RPMI8226 (cell line): ENCODE data around the gene SYNRG.

ENCODE experiments used
- DNase-seq: peaks from one replicate; pipeline ENCODE4 v3.0.0-alpha.2; 2015

Gene SYNRG

GRCh38 chr17:37605081-37605480 lies 4.1 kb downstream of the SYNRG start:
- DNase-seq, result no peak

- no peak for DNase-seq
Observed at GRCh38 chr17:37604556-37604955, 4.7 kb downstream of the SYNRG start.

GRCh38 chr17:37598145-37598544 lies 11.1 kb downstream of the SYNRG start:
- DNase-seq, result no peak

- DNase-seq, result no peak
Observed at GRCh38 chr17:37592291-37592690, 16.9 kb downstream of the SYNRG start.

GRCh38 chr17:37585066-37585465 lies 24.2 kb downstream of the SYNRG start:
- no peak for DNase-seq

GRCh38 chr17:37576281-37576680 lies 32.9 kb downstream of the SYNRG start:
- no peak for DNase-seq

- DNase-seq, result no peak
Observed at GRCh38 chr17:37574427-37574826, 34.8 kb downstream of the SYNRG start.

- no peak for DNase-seq
Observed at GRCh38 chr17:37571674-37572073, 37.5 kb downstream of the SYNRG start.

- peak; percentile 41 for DNase-seq
Observed at GRCh38 chr17:37570527-37571093, 38.6 kb downstream of the SYNRG start.

- DNase-seq, result no peak
Observed at GRCh38 chr17:37568350-37569053, 40.7 kb downstream of the SYNRG start.

- no peak for DNase-seq
Observed at GRCh38 chr17:37567538-37567937, 41.7 kb downstream of the SYNRG start.

- DNase-seq, result no peak
Observed at GRCh38 chr17:37567137-37567536, 42.1 kb downstream of the SYNRG start.

GRCh38 chr17:37564252-37564651 lies 45.0 kb downstream of the SYNRG start:
- no peak for DNase-seq

GRCh38 chr17:37562016-37562745 lies 47.0 kb downstream of the SYNRG start:
- no peak for DNase-seq

GRCh38 chr17:37558299-37558698 lies 50.9 kb downstream of the SYNRG start:
- no peak for DNase-seq

- DNase-seq, result no peak
Observed at GRCh38 chr17:37557482-37557881, 51.7 kb downstream of the SYNRG start.

- DNase-seq, result no peak
Observed at GRCh38 chr17:37555386-37555785, 53.8 kb downstream of the SYNRG start.

- DNase-seq, result no peak
Observed at GRCh38 chr17:37553401-37553966, 55.7 kb downstream of the SYNRG start.

GRCh38 chr17:37551788-37552187 lies 57.4 kb downstream of the SYNRG start:
- no peak for DNase-seq

GRCh38 chr17:37547986-37548385 lies 61.2 kb downstream of the SYNRG start:
- no peak for DNase-seq

- DNase-seq, result no peak
Observed at GRCh38 chr17:37546302-37546701, 62.9 kb downstream of the SYNRG start.

- no peak for DNase-seq
Observed at GRCh38 chr17:37545486-37545885, 63.7 kb downstream of the SYNRG start.

GRCh38 chr17:37543637-37544052 lies 65.6 kb downstream of the SYNRG start:
- DNase-seq, result no peak
